Measurements from ENCODE around the gene KCNIP1. TPM values are rescaled to one million over a fixed set of nuclear protein-coding genes. Genes with fewer than 3 reads are reported as not detected.

The KCNIP1 gene
- polyA plus RNA-seq, 3 donors: not detected

DNA sequence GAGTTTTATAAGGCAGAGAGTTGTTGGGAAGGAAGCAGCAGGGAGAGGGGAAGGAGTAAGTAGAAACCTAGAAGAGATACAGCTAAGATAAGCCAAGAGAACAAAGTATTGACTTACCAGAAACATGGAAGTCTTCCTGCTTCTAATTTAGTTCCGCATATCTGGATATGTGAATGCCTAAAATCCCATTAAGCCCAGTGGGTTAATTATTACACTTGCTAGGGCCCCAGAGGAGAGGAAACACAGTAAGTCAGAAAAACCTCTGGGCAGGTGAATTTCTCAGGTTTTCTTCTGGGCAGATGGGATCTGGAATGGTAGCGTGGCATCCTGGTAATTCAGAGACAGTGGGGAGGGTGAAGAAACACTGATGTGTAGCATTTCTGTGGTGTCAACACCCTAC lies 175.0 kb downstream of the KCNIP1 start:
- TF ChIP-seq CTCF (IDR thresholded peaks at IDR 0.05): no peak
- Mint-ChIP-seq H3K27me3 (ENCODE audit: low read depth in 3 of 3) (peaks cover 11 to 36% (median 21%) of the 10 kb centered on the region in 3 donors), H3K27ac (no peak overlapping the region), H3K4me3 (no peak overlapping the region), H3K9me3 (no peaks in the 10 kb centered on the region), H3K4me1 (peaks cover 9% of the 10 kb centered on the region), H3K36me3 (no peaks in the 10 kb centered on the region)
- Histone ChIP-seq H3K4me2 (replicated peaks; ENCODE audit: extremely low read depth, low read length, poor library complexity, severe bottlenecking) (no peak overlapping the region), H3K4me3 (replicated peaks in 1 of 3; ENCODE audit: low read depth in 2 of 3, low read length in 3 of 3) (no peak overlapping the region), H3K79me2 (ENCODE audit: insufficient read depth, low read length) (no peaks in the 10 kb centered on the region), H3K27ac (ENCODE audit: low read depth in 1 of 2, low read length in 2 of 2) (no peak overlapping the region), H3K27me3 (ENCODE audit: control insufficient read depth in 2 of 2, insufficient read depth in 2 of 2, low read length in 2 of 2) (peaks cover 7 to 20% of the 10 kb centered on the region in 2 donors), H3K9ac (ENCODE audit: insufficient read depth, low read length, poor library complexity, severe bottlenecking) (no peak overlapping the region), H3K4me1 (ENCODE audit: control insufficient read depth in 1 of 2, insufficient read depth in 2 of 2, low read length in 2 of 2) (peaks cover 6 to 8% of the 10 kb centered on the region in 2 donors), H4K20me1 (ENCODE audit: insufficient read depth, low read length) (no peaks in the 10 kb centered on the region), H3K36me3 (replicated peaks in 1 of 2; ENCODE audit: control insufficient read depth in 1 of 2, insufficient read depth in 2 of 2, low read length in 2 of 2) (no peaks in the 10 kb centered on the region), H2AFZ (ENCODE audit: insufficient read depth, low read depth, low read length, poor library complexity, severe bottlenecking) (no peak overlapping the region), H3K9me3 (replicated peaks in 1 of 2; ENCODE audit: control insufficient read depth in 1 of 2, insufficient read depth in 1 of 2, low read length in 2 of 2) (no peaks in the 10 kb centered on the region)
- no peak for DNase-seq
- WGBS (ENCODE audit: insufficient coverage): 100% methylated on average over 1 of the region's 2 CpGs
- intact Hi-C loops (cut with micrococcal nuclease): no loop called here

- Histone ChIP-seq H4K20me1 (ENCODE audit: insufficient read depth, low read length) (no peaks in the 10 kb centered on the region), H3K36me3 (replicated peaks in 1 of 2; ENCODE audit: control insufficient read depth in 1 of 2, insufficient read depth in 2 of 2, low read length in 2 of 2) (no peaks in the 10 kb centered on the region), H2AFZ (ENCODE audit: insufficient read depth, low read depth, low read length, poor library complexity, severe bottlenecking) (no peak overlapping the region), H3K9me3 (replicated peaks in 1 of 2; ENCODE audit: control insufficient read depth in 1 of 2, insufficient read depth in 1 of 2, low read length in 2 of 2) (no peaks in the 10 kb centered on the region), H3K27ac (ENCODE audit: low read depth in 1 of 2, low read length in 2 of 2) (no peak overlapping the region), H3K79me2 (ENCODE audit: insufficient read depth, low read length) (no peaks in the 10 kb centered on the region), H3K4me1 (ENCODE audit: control insufficient read depth in 1 of 2, insufficient read depth in 2 of 2, low read length in 2 of 2) (peaks cover 6 to 8% of the 10 kb centered on the region in 2 donors), H3K4me2 (replicated peaks; ENCODE audit: extremely low read depth, low read length, poor library complexity, severe bottlenecking) (peak overlapping the region; percentile 32), H3K4me3 (replicated peaks in 1 of 3; ENCODE audit: low read depth in 2 of 3, low read length in 3 of 3) (no peak overlapping the region), H3K27me3 (ENCODE audit: control insufficient read depth in 2 of 2, insufficient read depth in 2 of 2, low read length in 2 of 2) (peaks cover 7 to 20% of the 10 kb centered on the region in 2 donors), H3K9ac (ENCODE audit: insufficient read depth, low read length, poor library complexity, severe bottlenecking) (no peak overlapping the region)
- DNase-seq: no peak
- peak overlapping the region in 1 of 2 donors; percentile 73 for H3K4me3 Mint-ChIP-seq
- H3K27me3 Mint-ChIP-seq (ENCODE audit: low read depth in 3 of 3): peaks cover 11 to 38% (median 20%) of the 10 kb centered on the region in 3 donors
- no peak for TF ChIP-seq CTCF (IDR thresholded peaks at IDR 0.05)
- peaks cover 9% of the 10 kb centered on the region for H3K4me1 Mint-ChIP-seq
- no peaks in the 10 kb centered on the region for H3K9me3 Mint-ChIP-seq
- 0% methylated on average over 25 of the region's 28 CpGs for WGBS (ENCODE audit: insufficient coverage)
- intact Hi-C loops (cut with micrococcal nuclease): no loop called here
- no peak overlapping the region for H3K27ac Mint-ChIP-seq
- no peaks in the 10 kb centered on the region for H3K36me3 Mint-ChIP-seq
Observed at GRCh38 chr5:170681013-170681433, 177.2 kb downstream of the KCNIP1 start.
